Stimulated activated CD4-positive, alpha-beta T cell treated with anti-CD3 and anti-CD28 coated beads, Interleukin-2, amount 100 ng/mL, for 48 hours (primary cell): ENCODE results near the gene NQO2.
"Not testable (repeated sequence)": the region's sequence is repeated elsewhere in the genome, so short reads cannot be mapped to it uniquely, and the experiment has no call there.

Source experiments
- DNase-seq, 2 donors: peaks; one replicate each; pipeline ENCODE4 v3.0.0-alpha.2; 2020

Gene NQO2

DNA sequence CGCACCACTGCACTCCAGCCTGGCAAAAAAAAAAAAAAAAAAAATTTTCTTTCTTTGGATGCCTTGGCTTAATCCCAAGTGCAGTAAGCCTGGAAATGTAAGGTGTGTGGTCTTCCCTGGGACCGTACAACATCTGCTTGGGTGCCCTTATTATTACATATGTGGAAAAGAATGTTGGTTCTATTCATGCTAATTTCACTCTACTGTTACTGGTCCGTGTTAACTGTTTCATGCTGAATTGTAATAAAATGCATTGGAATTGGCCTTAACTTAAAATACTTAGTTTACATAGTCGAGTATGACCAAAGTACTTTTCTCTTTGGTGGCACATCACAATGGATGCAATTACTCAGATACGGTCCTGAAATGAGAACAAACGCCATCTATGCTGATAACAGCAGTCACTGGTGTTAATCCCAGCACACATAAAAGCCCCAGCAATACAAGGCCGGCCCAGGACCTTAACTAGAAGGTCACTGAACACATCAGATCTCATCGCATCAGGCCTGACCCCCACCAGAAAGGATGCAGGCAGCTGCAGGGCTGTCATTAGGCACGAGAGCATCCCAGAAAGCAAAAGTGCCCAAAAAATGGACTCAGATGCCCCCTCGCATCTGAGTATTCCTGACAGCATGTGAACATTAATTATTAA lies 29.5 kb upstream of the NQO2 start:
- no peak for DNase-seq

DNA sequence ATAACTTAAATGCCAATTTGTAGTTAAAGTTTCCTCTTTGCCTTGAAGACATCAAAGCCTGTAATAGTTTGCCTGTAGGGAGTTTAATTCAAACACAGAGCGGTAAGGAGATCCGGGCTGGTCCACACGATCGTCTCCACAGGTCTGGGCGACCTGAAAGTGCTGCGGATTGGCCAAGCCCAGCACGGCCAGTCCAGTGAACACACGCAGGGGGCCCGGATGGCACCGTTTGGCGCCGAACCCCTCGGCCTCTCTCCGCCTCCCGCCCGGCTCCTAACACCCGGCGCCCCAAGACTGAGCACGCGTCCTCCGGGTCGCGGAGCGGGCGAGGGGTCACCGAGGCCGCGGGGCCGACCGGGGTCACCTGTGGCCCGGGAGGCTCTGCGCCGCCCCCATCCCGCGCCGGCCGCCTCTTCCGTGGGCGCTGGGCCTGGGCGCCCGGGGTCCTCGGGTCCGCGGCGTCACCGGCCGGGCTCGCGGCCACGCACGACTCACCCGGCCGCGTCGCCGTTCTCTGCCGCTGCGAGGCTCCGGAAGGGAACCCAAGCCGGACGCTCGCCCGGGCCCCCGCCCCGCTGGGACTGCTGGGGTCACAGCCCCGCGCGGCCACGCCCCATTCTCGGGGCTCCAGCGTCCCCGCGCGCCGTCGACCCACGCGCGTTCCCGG lies 28.8 kb upstream of the NQO2 start:
- peak; percentile 28 to 50 for DNase-seq

DNA sequence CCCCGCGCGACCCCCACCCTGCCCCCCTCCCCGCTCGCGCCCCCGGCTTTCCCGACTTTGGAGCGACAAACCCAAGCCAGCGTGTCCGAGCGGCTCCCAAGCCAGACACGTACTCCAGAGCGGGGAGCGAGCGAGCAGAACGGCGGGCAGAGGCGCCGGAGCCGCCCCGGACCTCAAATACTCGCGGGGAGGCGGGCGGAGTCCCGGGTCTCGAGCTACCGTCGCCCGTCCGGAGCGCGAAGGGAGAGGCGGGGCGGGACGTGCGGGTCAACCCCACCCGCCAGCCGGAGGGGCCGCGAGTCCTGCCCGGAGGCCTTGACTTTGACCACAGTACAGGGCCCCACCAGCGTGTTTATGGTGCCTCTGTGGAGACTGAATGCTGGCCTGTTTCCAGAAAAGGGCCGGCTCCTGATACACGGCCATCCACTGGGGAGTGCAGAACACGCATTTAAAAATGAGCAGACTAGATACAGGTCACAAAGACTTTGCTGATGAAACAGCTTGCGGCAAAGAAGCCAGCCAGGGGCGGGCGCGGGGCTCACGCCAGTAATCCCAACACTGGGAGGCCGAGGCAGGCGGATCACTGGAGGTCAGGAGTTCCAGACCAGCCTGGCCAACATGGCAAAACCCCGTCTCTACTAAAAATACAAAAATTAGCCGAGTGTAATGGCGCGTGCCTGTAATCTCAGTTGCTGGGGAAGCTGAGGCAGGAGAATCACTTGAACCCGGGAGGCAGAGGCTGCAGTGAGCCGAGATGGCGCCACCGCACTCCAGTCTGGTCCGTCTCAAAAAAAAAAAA lies 28.1 kb upstream of the NQO2 start, which contains the start of gene SERPINB6:
Gene SERPINB6, minus strand, starts transcription at position 148 of the 799 bp plus-strand sequence. CDS start 12,235 bp downstream, outside the sequence.
- peak in 1 of 2 donors; percentile 27 for DNase-seq

DNA sequence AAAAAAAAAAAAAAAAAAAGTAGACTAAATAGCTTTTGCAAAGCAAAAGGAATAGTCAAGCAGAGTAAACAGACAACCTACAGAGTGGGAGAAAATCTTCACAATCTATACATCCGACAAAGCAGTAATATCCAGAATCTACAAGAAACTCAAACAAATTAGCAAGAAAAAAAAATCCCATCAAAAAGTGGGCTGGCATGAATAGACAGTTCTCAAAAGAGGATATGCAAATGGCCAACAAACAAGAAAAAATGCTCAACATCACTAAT lies 27.5 kb upstream of the NQO2 start:
- not testable (repeated sequence) for DNase-seq

DNA sequence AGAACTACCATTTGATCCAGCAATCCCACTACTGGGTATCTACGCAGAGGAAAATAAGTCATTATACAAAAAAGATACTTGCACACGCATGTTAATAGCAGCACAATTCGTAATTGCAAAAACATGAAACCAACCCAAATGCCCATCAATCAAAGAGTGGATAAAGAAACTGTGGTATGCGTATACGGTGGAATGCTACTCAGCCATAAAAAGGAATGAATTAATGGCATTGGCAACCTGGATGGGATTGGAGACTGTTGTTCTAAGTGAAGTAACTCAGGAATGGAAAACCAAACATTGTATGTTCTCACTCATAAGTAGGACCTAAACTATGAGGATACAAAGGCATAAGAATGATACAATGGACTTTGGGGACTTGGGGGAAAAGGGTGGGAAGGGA lies 27.0 kb upstream of the NQO2 start:
- DNase-seq = not testable (repeated sequence)

DNA sequence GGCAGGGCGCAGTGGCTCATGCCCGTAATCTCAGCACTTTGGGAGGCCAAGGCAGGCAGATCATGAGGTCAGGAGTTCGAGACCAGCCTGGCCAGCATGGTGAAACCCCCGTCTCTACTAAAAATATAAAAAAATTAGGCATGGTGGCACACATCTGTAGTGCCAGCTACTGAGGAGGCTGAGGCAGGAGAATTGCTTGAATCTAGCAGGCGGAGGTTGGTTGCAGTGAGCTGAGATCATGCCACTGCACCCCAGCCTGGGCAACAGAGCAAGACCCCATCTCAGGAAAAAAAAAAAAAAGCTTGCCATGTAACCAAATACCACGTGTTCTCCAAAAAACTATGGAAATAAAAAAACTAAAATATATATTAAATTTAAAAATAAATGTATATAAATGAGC lies 26.5 kb upstream of the NQO2 start:
- DNase-seq = not testable (repeated sequence)

DNA sequence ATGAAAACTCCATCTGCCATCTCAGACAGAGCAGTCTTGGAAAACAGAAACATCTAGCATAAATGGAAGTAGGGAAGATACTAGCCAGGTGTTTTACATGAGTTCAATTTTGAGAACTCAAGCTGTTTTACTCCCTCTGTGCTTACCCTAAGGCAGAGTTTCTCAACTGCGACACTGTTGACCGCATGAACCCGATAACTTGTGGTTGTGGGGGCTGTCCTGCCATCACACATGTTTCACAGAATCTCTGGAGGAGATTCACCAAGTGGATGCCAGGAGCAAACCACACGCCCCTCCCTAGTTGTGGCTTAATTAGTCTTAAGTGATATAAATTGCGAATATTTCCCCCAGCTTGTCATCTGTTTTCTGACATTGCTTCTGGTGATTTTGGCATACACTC lies 26.0 kb upstream of the NQO2 start:
- DNase-seq = no peak

DNA sequence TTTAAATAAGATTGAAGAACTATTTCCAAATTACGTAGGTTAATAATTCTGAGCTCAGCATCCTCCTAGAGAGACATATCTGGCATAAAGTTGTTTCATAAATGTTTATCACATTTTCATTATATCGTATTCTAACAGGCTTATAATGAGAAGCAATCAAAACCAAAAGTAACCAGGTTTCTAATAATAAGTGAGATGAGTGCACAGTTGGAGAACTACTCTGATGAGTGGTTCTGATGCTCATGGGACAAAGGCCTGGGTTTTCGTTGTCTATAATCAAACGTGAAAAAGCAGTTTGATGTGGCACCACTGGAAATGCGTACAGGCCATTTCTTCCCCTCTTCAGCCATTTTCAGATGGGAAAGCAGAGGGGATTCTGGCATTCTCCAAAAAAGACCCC lies 23.6 kb upstream of the NQO2 start:
- no peak for DNase-seq

DNA sequence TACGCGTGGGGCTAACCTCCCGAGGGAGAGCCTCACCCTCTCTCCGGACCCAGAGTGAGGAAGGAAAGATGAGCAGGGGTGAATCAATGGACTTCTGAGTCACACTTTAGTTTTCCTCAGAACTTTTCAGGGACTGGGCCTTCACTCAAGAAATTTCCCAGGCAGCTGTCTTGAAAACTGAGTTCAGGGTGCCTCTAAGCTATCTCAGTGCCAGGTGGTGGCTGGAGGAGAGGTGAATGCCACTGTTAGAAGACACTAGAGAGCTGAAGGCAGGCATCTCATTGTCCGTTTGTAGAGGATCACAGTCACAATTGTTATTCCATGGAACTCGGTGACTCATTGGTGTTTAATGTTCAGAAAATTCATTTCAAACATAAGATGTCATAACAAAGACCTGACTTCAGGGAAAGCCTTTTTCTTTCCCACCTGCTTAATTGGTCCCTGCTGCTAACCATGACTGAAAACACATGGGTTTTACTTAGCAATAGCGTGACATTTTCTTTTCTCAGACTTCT lies 23.1 kb upstream of the NQO2 start:
- DNase-seq = no peak

DNA sequence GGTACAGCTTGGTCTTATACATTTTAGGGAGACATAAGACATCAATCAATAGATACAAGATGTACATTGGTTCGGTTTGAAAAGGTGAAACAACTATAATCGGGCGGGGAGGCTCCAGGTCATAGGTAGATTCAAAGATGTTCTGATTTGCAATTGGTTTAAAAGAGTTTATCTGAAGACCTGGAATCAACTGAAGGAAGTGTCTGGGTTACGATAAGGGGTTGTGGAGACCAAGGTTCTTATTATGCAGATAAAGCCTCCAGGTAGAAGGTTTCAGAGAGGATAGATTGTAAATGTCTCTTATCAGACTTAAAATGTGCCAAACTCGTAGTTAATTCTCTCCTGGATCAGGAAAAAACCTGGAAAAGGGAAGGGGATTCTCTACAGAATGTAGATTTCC lies 22.4 kb upstream of the NQO2 start:
- no peak for DNase-seq

DNA sequence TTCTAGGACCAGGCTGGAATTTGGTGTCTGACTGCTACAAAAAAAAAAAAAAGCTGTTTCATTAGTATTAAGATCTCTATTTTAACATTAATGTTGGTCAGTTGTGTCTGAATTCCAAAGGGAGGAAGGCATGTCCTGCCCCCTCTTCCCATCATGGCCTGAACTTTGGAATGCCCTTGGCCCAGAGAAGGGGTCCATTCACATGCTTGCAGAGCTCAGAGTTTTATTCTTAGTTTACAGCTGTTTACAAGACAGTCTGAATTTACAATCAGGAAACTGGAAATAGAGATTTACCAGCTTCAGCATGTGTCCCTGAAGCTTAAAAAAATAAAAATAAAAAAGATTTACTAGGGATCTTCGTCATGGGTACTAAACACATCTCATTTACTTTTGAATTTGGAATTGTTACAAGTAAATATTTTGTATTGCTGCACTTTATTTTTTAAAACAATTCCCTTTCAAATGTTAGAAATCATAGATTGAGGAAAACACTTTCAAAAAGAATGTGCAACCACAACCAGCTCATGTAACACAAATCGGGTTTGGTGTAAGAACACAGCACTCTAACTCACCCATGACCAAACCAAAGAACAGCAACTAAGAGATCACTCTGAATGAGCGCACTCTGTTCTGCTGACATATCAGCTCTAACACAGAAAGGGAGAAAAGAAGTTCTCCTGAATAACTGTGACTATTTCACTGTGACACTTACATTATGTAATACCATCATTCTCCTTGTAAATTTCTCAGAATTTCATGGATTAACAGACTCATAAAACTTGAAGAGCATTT lies 21.7 kb upstream of the NQO2 start:
- no peak for DNase-seq

DNA sequence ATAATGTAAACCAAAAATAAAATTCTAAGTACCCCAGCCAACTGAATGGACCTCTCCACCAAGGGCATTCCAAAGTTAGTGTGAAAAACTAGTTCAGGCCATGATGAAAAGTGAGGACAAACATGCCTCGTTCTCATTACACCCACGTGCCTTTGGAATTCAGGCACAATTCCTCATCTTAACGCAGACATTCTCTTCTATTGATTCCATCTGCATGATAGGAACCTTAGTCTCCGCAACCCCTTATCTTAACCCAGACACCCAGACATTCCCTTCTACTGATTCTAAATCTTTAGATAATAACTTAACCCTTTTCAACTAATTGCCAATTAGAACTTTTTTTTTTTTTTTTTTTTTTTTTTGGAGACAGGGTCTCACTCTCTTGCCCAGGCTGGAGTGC lies 20.8 kb upstream of the NQO2 start:
- DNase-seq = no peak

DNA sequence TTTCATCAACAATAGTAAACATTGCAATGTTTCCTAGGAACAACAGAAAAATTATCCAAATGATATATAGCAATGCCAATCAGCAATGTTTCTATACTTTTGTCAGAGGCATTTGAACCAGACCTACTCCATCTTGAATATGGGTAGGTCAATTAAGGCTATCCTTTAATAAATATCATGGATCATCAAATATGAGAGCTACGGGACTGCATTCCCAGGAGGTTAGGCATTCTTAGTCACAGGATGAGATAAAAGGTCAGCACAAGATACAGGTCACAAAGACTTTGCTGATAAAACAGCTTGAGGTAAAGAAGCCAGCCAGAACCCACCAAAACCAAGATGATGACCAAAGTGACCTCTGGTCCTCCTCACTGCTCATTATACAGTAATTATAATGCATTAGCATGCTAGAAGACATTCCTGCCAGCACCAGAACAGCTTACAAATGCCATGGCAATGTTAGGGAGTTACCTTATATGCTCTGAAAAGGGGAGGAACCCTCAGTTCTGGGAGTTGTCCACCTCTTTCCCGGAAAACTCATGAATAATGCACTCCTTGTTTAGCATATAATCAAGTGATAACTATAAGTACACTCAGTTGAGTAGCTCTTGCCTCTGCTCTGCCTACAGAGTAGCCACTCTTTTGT lies 19.8 kb upstream of the NQO2 start:
- DNase-seq = no peak

DNA sequence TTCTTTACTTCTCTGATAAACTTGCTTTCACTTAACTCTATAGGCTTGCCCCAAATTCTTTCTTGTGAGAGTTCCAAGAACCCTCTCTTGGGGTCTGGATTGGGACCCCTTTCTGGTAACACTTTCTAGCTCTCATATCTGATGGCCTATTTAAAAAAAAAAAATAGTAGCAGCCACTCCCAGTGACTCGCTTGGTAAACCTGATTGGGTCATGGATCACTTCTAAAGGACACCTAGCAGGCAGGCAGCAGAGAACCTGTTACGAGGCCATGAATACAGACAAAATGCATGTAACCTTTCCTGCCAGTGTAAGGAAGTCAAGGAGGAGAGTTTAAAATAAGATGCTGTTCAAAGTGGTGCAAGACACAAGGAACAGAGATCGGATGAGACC lies 19.2 kb upstream of the NQO2 start:
- DNase-seq = no peak

DNA sequence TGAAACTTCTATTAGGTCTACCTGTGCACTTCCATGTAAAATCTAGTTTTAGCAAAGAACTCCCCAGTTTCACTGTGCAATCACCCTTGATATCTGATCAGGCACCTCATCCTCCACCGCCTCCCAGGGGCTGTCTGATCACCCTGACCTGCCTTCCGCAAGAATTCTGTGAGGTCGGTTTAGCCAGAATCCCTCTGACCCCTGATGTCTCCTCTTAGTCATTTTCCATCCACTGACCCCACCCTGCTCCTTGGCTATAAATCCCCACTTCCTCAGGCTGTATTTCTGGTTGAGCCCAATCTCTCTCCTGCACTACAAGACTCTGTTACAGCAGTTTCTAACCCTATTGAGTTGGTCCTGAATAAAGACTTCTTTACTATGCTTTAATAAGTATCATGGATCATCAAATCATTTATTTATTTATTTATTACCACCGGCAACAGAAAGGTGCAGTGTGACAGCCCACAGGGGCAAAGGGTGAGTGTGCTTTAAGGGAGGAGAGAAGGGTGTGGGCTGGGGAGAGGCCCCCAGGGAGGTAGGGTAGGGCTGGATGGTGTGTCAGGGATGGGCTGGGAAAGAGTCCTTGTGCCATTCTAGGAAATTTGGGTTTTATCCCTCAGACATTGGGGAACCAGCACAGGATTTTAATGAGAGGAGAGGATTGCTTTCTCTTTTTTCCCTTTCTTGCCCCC lies 17.1 kb upstream of the NQO2 start:
- no peak for DNase-seq

DNA sequence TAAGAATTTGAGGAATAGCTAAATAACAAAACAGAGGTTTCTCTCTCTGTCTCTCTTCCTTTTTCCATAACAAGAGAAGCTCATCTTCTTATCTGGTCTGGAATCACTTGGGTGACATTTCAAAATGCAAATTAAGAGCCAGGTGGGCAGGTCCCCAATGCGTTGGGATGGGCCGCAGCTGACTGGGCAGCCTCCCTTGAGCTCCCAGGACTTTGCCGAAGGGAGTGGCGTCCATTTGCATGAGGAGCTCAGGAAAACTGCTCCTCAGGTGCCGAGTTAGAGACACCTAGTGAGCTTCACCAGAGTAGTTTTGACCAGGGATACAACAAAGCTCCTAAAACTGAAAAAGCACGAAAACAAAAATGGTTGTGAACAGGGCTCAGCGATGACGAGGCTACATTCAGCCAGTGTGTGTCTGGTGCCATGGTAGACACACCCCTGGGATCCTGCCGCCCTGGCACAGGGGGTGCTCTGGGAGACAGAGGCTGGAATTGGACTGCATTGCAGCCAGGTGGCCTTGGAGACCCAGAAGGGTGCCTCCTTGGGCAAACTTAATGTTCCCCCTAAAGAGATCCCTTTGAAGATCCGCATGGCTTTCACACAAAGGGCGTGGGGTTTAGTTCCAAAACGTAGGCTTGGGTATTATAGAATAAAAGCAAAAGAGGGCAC lies 14.8 kb upstream of the NQO2 start:
- DNase-seq = no peak

DNA sequence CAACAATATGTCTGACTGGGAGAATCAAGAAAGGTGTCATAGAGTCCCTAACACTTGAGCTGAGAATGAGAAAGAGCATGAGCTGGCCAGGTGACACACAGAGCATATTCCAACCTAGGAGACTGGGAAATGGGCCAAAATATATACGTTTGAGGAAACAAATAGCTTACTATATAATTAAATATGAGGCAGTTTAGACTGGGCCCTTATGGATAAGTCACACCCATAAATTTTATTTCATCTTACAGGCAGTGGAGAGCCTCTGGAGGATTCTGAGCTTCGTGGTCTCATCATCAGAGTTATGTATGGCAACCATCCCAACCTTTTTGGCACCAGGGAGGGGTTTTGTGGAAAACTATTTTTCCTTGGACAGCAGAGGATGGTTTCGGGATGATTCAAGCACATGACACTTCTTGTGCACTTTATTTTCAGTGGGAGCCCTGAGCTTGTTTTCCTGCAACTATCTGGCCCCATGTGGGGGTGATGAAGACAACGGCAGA lies 12.9 kb upstream of the NQO2 start:
- DNase-seq = no peak

DNA sequence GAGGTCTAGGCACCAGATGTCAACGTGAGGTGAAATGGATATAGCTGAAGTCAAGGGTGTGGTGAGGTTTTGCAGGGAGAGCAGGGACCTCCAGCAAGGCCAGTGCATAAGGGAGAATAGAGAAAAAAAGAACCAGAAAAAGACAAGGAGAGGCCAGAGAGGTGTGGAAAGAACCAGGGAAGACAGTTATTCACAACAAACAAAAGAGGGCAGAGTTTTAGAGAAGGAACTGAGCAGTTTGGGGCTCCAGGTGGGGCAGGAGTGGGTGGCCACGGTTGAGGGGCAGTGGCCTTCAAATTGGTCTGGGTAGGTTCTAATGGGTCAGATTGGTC lies 11.6 kb upstream of the NQO2 start:
- no peak for DNase-seq

DNA sequence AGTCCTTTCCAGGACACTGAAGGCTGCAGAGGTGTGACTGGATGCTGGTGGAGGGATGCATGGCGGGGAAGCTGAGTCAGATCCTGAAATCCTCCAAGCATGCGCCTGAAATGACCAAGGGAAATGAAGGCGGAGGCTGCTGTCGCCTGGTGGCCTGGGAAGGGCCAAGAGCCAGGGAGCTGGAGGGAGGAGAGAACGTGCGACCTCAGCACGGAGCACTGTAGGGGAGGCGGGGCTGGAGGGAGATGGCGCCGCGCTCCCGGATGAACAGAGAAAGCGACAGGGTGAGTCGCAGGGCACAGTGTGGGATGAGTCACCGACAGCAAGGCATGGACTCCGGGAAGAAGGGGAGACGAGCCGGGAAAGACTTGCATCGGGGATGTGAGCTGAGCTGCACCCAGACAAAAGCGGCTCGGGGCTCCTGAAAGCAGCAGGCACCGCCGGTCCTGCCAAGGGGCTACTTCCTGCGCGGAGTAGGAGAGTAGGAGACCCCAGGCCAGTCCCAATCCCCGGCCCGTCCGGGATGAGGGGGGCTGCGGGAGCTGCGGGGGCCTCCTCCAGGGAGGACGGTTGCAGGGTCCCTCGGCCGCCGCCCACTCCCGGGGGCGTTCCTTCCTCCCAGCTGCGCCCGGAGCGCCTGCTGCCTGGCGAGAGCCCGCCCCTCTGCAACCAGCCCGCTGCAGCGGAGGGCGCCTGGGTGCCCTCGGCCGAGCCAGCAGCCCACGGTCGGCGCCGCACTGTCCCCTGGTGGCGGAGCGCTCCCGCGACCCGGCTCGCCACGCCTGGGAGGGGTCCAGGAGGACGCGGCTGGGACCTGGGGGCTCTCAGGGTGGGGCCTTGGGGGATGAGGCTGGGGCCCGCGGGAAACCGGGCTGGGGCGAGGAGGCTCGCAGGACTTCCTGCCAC lies 11.0 kb upstream of the NQO2 start:
- peak; percentile 65 to 72 for DNase-seq
